H1 (cell line): Measurements from ENCODE around the gene NUBP2.

Experiments used
- POLR2A ChIP-seq, 2 experiments: IDR thresholded peaks; 1 replicate in 1 of 2; 2 replicates in 1 of 2; pipeline ENCODE4 v1.6.1; 2011; ENCODE audit warnings: low read depth in 2 of 2, low read length in 2 of 2, mild to moderate bottlenecking in 2 of 2; ENCODE audit errors: control extremely low read depth in 1 of 2
- SIN3A ChIP-seq, 2 experiments: IDR thresholded peaks in 1 of 2; conservative IDR thresholded peaks in 1 of 2; 2 replicates each; pipeline ENCODE4 v1.6.1; 2011 to 2012; ENCODE audit warnings: low read length in 2 of 2, improper control_type of control experiment in 1 of 2, low read depth in 1 of 2, mild to moderate bottlenecking in 1 of 2
- TF ChIP-seq, protein P1 (sequence below), 3 experiments: IDR thresholded peaks; 1 replicate in 2 of 3; 2 replicates in 1 of 3; pipeline versions ENCODE4 v1.5.1 to v1.6.1; 2011; ENCODE audit warnings: low read length in 3 of 3, mild to moderate bottlenecking in 3 of 3, inconsistent platforms in 2 of 3, low read depth in 1 of 3, moderate library complexity in 1 of 3; ENCODE audit not compliant: insufficient read depth in 1 of 3; ENCODE audit errors: control extremely low read depth in 1 of 3
- TF ChIP-seq, protein P2 (sequence below): IDR thresholded peaks from 2 replicates; pipeline ENCODE4 v1.6.1; 2012; ENCODE audit warnings: inconsistent platforms

DNA sequence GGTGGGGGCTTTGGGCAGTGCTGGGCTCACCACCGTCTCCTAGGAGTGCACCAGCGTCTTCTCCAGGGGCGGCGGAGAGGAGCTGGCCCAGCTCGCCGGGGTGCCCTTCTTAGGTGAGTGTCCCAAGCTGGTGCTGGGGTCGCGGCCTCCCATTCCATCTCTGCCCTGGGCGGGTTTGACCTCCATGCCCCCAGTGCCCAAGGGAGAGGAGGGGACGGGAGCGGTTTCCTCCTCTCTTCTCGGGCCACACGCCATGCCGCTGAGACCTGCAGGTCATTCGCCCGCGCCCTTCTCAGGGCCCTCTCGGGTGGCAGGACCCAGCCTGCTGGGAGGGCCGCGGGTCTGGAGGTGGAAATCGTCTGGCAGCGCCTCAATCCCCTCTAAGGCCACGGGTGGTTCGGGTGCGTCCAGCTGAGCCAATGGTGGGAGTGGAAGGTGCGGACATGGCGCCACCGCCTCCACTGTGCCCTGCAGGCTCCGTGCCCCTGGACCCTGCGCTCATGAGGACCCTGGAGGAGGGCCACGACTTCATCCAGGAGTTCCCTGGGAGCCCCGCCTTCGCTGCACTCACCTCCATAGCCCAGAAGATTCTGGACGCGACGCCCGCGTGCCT is 5.4 kb downstream of the NUBP2 start:
- no peak for TF ChIP-seq SIN3A (conservative IDR thresholded peaks at IDR 0.05 in 1 of 2, IDR thresholded peaks at IDR 0.05 in 1 of 2; ENCODE audit: low read depth in 1 of 2, low read length in 2 of 2)
- TF ChIP-seq, protein P1, sequence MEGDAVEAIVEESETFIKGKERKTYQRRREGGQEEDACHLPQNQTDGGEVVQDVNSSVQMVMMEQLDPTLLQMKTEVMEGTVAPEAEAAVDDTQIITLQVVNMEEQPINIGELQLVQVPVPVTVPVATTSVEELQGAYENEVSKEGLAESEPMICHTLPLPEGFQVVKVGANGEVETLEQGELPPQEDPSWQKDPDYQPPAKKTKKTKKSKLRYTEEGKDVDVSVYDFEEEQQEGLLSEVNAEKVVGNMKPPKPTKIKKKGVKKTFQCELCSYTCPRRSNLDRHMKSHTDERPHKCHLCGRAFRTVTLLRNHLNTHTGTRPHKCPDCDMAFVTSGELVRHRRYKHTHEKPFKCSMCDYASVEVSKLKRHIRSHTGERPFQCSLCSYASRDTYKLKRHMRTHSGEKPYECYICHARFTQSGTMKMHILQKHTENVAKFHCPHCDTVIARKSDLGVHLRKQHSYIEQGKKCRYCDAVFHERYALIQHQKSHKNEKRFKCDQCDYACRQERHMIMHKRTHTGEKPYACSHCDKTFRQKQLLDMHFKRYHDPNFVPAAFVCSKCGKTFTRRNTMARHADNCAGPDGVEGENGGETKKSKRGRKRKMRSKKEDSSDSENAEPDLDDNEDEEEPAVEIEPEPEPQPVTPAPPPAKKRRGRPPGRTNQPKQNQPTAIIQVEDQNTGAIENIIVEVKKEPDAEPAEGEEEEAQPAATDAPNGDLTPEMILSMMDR (IDR thresholded peaks at IDR 0.05; ENCODE audit: control extremely low read depth in 1 of 3, insufficient read depth in 1 of 3, low read depth in 1 of 3, low read length in 3 of 3) = no peak
- no peak for TF ChIP-seq POLR2A (IDR thresholded peaks at IDR 0.05; ENCODE audit: control extremely low read depth in 1 of 2, low read depth in 2 of 2, low read length in 2 of 2)
- TF ChIP-seq, protein P2, sequence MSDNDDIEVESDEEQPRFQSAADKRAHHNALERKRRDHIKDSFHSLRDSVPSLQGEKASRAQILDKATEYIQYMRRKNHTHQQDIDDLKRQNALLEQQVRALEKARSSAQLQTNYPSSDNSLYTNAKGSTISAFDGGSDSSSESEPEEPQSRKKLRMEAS = no peak
